ENCODE measurements around the gene PIK3R3.

The PIK3R3 gene

DNA sequence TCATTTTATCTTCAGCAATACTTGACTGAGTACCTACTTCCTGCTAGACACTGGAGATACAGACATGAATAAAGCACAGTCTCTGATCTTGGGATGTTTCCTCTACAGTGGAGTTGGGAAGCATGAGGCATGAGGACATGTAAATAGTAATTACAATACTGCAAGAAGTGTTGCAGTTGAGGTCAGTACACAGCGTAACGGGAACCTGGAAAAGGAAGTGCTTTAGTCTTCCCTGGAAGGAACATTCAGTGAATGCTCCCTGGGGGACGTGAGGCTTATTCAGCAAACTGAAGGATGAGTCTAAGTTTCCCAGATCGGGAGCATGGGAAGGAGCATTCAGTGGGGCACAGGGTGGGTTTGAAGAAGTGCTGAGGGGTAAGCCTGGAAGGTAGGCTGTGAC, 112.4 kb downstream of the PIK3R3 start:
- DNase-seq: no peak

DNA sequence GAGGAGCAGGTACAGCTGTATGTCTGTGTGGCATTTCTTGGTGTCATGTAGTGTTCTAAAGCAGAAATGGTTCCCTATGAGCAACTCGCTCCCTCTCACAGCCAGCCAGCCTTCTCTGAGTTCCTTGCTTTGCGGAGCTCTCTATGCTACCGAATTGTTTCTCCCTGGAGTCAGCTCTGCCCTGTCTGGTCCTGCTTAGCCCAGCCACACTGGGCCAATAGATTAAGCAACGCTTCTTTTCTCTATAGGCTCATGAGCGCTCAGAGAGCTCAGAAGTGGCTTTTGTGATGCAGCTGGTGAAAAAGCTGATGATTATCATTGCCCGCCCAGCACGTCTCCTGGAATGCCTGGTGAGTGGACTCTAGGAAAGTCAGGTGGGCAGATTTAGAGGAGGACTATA, 113.1 kb downstream of the PIK3R3 start:
- DNase-seq: no peak

DNA sequence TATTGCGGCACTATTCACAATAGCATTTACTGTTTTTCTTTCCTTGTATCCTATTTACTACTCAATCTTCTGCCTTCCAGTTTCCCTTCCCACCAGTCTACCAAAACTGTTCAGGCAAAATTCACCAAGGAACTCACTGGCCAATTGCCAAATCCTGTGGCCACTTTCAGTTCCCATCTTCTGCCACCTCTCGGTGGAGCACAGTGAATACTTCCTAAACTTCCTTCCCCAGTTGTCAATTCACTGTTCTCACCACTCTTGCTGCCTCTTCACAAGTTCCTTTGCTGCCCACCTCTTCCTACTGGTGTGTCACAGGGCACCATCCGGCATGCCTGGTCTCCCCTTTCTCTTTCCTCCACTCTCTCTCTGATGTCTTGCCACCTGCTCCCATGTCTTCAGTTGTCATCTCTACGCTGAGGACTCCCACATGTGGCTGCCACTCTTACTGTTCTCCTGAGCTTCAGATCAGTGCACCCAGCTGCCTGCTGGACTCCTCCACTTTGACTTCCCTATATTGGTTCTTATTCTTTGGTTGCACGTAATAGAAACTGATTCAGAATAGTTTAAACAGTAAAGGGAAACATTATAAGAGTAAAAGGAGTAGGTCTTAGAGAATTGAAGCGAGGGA, 114.4 kb downstream of the PIK3R3 start:
- no peak for DNase-seq

DNA sequence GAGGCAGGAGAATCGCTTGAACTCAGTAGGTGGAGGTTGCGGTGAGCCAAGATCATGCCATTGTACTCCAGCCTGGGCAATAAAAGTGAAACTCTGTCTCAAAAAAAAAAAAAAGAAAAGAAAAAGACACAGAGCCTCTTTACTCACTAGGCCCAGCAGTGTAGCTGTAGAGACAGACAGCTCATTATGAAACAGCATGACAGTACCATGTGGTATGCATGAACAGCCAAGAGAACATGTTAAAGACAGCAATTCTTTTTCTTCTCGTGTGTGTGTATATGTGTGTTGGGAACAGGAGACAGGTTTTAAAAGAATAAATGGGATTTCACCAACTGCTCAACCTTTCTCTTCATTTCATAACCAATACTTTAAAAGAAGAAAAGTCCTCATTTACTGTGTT, 118.8 kb downstream of the PIK3R3 start:
- DNase-seq: no peak

DNA sequence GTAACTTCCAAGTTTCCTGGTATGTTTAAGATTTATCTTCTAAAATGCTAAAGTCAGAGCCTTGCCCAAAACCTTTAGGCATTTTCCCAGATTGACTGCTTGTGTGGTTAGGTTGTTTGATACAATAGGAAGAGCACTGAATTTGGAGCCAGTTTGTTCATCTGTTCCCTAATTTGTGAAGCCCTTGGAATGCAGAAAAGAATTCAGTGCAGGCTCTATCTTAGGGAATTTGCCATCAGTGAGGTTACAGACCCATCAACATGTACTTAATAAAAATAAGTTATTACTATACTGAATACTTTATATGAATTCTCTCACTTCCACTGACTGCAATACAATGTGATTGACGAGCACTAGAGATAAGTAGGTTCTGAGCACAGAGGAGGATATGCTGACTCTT, 120.2 kb downstream of the PIK3R3 start:
- peak; percentile 54 for DNase-seq

DNA sequence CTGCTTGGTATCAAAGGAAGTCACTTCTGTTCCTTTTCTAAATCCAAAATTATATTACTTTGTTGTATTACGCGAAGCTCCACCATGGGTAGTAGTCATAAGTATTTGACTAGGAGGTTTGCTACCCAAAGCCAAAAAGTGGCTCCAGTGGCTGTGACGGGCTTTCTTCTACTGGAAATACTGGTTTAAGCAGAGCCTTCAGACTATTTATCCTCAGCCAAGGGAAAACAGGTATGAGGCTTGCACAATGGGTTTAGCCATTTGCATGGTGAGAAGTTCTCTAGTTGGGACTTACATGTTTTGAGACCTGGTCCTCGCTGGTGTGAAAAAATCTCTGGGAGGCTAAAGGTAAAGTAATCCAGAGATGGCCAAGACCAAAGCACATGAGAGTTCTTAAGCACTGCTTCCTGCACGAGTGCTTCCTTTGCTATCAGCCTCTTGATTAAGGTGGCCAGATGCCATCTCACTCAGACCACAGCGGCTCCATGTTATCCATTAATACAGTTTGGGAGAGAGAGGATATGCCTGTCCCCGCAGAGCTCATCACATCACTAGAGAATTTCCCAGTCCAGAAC, 121.2 kb downstream of the PIK3R3 start:
- DNase-seq: no peak

DNA sequence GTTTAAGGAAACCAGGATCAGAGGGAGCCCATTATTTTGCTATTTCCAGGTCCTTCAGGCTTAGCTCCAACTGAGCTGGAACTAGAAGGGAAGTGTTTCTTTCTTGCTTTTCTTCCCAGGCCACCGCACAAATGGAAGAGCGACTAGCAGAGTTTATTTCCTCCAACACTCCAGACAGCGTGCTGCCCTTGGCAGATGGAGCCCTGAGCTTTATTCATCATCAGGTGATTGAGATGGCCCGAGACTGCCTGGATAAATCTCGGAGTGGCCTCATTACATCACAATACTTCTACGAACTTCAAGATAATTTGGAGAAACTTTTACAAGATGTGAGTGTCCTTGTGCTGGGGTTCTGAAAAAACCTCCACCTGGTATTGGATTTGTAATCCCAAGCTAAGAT, 121.8 kb downstream of the PIK3R3 start:
- no peak for DNase-seq

DNA sequence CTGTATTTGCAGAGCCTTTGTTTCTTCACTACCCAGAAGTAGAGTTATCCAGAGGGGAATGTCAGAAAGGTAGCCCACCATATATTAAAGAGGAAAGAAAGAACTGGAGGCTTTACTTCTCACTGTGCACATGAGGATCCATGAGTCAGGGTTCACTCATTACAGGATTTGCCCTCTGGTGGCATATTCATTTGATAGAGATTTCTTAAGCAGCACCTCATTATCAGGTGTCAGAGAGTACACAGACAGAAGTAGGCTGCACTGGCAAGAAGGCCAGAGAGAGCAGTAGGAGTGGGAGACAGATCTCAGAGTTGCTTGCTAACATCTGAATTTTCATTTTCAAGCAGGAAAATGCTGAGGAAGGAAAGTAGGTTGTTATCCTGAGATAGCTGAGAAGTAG, 123.8 kb downstream of the PIK3R3 start:
- no peak for DNase-seq

DNA sequence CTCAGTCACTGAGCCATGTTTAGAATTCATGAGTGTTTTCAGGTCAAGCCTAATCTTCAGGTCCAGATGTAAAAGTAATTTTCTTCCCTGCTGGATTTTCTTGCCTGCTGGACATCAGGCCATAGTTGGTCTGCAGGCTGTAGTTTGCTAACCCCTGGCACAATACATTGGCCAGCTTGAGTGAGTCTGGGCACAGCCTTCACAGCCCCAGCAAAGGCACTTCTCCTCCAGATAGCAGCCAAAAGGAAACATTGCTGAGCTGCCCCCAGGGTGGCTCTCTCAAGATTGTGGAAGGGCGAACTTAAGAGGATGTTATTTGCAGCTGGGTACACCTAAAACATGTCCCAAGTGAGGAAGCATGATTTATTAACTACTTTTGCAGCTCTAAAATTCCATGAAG, 126.8 kb downstream of the PIK3R3 start:
- DNase-seq: no peak

DNA sequence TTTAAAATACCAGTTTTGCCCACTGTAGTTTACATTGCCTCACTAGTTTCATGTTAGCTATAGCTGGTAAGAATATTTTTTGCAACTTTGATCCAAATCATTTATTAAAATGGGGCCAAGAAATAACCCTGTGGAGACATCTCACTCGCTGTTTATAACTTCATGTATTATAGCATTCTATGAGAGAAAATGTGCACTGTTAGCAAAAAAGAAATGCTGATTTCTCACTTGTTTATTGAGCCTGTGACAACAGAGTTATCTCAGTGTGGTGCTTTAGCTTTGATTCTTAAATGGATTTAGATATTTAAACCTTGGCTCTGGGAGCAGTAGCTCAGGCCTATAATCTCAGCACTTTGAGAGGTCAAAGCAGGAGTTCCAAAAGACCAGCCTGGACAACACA, 127.9 kb downstream of the PIK3R3 start:
- no peak for DNase-seq

DNA sequence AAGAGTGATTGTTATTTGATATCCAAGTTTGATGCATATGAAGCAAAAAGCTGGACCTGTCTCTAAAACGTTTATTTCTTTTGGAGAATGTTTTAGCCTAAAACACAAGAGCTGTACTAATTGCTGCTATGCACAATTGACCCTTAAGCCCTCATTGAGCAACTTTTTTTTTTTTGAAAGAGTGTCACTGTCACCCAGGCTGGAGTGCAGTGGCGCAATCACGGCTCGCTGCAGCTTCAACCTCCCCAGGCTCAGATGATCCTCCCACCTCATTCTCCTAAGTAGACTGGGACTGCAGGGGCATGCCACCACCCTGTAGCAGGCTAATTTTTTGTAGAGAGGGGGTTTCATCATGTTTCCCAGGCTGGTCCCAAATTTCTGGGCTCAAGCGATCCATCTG, 129.1 kb downstream of the PIK3R3 start:
- no peak for DNase-seq

DNA sequence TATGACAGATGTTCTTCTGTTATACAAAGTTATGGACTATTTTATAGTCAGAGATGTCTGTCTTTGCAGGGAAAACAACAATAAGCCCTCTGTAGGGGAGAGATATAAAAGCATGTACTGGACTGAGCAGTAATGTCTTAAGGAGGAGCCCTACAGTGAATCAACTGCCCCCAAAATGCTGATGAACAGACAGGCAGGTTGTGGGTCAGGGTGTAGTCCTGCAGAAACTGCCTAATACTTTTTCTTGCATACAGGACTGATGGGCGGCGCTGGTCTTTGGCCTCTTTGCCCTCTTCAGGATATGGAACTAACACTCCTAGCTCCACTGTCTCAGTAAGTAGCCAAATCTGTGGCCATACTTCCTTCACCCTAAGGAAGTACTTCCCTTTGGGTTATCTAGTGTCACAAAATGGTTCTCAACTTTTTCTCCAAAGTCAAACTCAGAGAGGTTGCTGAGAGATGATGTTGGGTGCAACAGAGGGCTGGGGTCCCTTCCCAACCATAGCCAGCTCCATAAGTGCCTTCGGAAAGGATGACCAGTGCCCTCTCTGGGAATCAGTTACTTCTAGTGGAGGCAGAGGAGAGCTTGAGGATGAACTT, 129.8 kb downstream of the PIK3R3 start:
- DNase-seq: no peak

DNA sequence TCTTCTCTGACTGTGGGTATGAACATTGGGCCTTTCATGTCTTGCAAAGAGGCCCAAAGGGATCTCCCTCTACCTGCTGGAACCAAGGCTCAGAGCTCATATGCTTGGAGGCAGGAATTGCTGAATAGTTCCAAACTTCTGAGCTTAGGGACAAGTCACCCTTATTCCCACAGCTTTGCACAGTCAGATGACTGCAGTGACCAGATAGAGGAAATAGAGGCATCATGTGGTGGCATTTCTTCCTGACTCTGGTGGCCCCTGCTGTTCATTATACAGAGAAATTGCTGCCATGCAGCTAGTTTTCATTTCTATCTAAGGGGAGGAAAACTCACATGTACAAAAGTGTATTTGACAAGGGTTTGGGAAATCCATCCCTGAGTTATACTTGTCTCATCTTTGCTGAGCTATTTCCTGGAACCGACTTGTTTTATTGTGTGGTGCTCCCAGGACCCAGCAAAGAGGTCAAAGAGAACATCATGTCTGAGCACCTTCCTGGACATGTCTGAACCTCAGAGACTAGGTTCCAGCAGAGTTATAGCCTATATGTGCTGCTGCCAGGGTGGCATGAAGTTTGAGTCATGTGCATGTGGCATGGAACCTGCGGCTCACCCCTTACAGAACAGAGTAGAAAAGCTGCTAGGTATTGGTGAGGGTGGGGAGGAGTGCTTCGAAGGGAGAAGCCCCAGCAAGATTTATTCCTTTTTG, 131.2 kb downstream of the PIK3R3 start:
- no peak for DNase-seq

DNA sequence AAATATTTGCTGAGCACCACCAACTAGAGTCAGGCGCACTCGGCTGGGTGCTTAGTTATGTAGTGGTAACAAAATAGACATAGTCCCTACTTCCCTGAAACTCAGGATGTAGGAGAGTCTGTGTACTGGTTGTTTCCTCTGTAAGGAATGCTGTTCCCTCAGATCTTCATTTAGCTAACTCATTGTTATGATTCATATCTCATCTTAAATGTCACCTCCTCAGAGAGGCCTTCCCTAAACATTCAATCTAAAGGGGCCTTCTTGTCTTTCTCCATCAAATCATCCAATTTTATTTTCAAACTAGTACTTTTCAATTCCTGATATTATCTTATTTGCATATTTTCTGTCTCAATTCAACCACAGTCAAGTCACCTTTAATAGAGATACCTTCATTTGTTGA, 132.9 kb downstream of the PIK3R3 start:
- no peak for DNase-seq

DNA sequence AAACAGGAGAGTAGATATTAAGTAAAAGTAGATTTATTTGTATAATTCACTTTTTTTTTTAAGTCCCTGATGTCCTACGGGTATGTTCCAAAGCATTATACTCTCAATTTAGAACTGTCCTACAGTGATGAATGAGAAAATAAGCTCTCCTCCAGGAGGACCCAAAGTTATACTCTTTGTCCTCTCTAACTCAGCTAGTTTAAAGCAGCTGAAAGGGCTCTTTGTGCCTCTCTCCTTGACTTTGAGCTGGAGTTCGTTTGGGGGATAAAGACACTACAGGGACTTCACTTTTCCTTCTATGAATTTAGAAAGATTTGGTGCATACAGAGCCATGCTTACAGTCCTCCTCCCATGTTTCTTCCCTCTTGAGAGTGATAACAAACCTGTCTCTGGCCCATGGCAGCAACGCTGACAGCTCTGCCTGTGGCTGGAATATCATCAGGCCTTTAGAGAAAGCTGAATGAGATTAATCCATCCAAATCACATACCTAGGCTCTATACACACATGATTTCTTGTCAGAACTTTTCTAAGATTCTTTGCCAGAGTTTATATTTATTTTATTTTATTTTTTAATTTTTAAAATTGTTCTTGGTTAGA, 134.3 kb downstream of the PIK3R3 start:
- no peak for DNase-seq

DNA sequence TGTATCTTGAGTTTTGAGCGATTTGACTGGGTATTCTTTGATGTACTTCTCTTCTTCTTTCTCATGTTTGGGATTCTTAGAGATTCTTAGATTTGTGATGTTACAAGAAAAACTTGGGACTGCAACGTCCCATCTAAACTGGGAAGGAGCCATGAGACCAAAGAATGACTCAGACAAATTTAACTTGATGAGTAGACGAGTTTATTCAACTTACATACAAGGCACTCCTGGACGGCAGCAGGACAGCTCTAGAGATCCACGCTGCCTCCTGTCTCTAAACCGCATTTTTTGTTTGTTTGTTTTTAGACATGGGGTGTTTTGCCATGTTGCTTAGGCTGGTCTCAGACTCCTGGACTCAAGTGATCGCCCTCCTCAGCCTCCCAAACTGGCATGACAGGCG, 137.1 kb downstream of the PIK3R3 start:
- no peak for DNase-seq

DNA sequence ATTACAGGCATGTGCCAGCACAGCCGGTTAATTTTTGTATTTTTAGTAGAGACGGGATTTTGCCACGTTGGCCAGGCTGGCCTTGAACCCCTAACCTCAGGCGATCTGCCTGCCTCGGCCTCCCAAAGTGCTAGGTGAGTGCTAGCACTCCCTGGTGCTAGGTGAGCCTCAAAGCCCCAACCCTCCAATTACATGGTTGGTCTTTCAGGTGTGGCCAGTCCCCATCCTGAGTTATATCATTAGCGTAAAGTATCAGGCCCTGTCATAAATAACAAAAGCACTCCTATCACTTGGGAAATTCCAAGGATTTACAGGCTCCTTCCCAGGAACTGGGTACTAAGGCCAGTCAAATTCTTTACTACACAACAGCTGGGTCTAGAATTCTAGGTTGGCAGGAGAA, 138.0 kb downstream of the PIK3R3 start:
- DNase-seq: no peak
